Measurements from ENCODE around the gene MED13L. TPM values are rescaled to one million over a fixed set of nuclear protein-coding genes. Genes with fewer than 3 reads are reported as not detected.

Gene MED13L
- polyA plus RNA-seq, 1 of the 3 experiments (the other 2 are of a cell fraction) = 17.1 TPM

GRCh38 chr12:115944392-115944742 is 333.1 kb downstream of the MED13L start:
- no peaks in the 10 kb centered on the region for H4K20me1 ChIP-seq (ENCODE audit: insufficient read depth)
- H3K79me2 ChIP-seq (ENCODE audit: insufficient read depth) = no peaks in the 10 kb centered on the region
- WGBS (ENCODE audit: low lambda C conversion rate) = 91% methylated on average over 8 of the region's 8 CpGs
- POLR2A ChIA-PET = no interaction called here
- no peak overlapping the region for H3K9ac ChIP-seq
- H3K27ac ChIP-seq (ENCODE audit: low read depth in 2 of 2, low read length in 1 of 2) = no peak overlapping the region
- no peaks in the 10 kb centered on the region for H3K4me1 ChIP-seq (ENCODE audit: control insufficient read depth in 1 of 2, insufficient read depth in 2 of 2, low read depth in 1 of 2, low read length in 1 of 2)
- no peak for DNase-seq
- H3K4me2 ChIP-seq = no peak overlapping the region
- no peak overlapping the region for H2AFZ ChIP-seq (ENCODE audit: low read depth)
- no peaks in the 10 kb centered on the region for H3K36me3 ChIP-seq (replicated peaks in 1 of 2; ENCODE audit: control insufficient read depth in 1 of 2, insufficient read depth in 2 of 2, low read length in 1 of 2)
- TF ChIP-seq NRF1 (IDR thresholded peaks at IDR 0.05; ENCODE audit: low read depth, low read length) (no peak), FOXJ3 (CRISPR knock-in tag; IDR thresholded peaks at IDR 0.05) (no peak), RCOR1 (IDR thresholded peaks at IDR 0.05; ENCODE audit: low read length) (no peak), REST (IDR thresholded peaks at IDR 0.05; ENCODE audit: low read depth, low read length) (no peak), SMC3 (IDR thresholded peaks at IDR 0.05; ENCODE audit: low read depth, low read length) (no peak), RXRA (IDR thresholded peaks at IDR 0.05; ENCODE audit: borderline replicate concordance, low read depth) (no peak)
- TF ChIP-seq, protein P1, sequence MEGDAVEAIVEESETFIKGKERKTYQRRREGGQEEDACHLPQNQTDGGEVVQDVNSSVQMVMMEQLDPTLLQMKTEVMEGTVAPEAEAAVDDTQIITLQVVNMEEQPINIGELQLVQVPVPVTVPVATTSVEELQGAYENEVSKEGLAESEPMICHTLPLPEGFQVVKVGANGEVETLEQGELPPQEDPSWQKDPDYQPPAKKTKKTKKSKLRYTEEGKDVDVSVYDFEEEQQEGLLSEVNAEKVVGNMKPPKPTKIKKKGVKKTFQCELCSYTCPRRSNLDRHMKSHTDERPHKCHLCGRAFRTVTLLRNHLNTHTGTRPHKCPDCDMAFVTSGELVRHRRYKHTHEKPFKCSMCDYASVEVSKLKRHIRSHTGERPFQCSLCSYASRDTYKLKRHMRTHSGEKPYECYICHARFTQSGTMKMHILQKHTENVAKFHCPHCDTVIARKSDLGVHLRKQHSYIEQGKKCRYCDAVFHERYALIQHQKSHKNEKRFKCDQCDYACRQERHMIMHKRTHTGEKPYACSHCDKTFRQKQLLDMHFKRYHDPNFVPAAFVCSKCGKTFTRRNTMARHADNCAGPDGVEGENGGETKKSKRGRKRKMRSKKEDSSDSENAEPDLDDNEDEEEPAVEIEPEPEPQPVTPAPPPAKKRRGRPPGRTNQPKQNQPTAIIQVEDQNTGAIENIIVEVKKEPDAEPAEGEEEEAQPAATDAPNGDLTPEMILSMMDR (IDR thresholded peaks at IDR 0.05) = no peak
- TF ChIP-seq, protein P2, sequence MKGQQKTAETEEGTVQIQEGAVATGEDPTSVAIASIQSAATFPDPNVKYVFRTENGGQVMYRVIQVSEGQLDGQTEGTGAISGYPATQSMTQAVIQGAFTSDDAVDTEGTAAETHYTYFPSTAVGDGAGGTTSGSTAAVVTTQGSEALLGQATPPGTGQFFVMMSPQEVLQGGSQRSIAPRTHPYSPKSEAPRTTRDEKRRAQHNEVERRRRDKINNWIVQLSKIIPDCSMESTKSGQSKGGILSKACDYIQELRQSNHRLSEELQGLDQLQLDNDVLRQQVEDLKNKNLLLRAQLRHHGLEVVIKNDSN (IDR thresholded peaks at IDR 0.05; ENCODE audit: borderline replicate concordance, low read depth) = no peak
- CTCF ChIA-PET = no interaction called here
- H3K4me3 ChIP-seq (ENCODE audit: low read depth in 2 of 2, low read length in 1 of 2) = no peak overlapping the region
- H3K9me3 ChIP-seq = no peaks in the 10 kb centered on the region
- no peaks in the 10 kb centered on the region for H3K27me3 ChIP-seq (ENCODE audit: insufficient read depth)
- H3F3A ChIP-seq (replicated peaks; ENCODE audit: insufficient read depth) = no peaks in the 10 kb centered on the region
- no peaks in the 10 kb centered on the region for H3K9me2 ChIP-seq

DNA sequence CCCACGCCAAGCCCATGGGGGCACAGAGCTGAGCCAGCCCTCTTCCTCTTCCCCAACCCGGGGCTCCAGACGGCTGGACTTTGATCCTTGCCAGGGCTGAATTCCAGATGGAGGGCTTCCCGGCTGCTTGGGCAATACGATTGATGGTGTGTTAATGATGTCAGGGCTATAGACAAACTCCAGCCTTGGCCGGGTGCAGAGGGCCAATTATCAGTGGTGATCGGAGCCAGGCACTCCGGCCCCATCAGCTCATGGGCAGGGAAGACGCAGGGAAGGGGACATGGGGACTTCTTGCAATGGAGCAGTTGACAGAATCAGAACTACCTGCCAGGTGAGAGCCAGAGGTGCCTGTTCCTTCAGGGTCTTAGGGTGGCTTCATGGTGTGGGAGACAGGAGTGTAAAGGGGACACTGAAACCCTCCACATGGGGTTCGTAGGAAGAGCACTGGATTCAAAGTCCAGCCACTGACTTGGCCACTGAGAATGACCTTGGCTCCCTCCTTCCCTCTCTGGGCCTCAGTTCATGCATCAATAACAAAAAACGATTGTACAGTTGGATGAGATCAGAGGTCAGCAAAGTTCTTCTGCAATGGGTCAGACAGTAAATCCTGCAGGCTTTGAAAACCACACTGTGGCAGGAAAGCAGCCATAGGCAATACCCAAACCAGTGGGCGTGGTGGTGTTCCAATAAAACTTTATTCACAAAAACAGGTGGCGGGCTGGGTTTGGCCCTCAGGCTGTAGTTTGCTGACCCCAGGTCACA is 333.7 kb downstream of the MED13L start:
- no peaks in the 10 kb centered on the region for H3K79me2 ChIP-seq (ENCODE audit: insufficient read depth)
- CTCF ChIA-PET = no interaction called here

More for the DNA sequence above, 333.7 kb downstream of the MED13L start:
- TF ChIP-seq NFIC (IDR thresholded peaks at IDR 0.05; ENCODE audit: borderline replicate concordance) (no peak), RFX5 (IDR thresholded peaks at IDR 0.05; ENCODE audit: low read length) (no peak), YY1 (IDR thresholded peaks at IDR 0.05; ENCODE audit: low read depth) (no peak)
- no peak for DNase-seq
- 82% methylated on average over 13 of the region's 13 CpGs for WGBS (ENCODE audit: low lambda C conversion rate)
- Histone ChIP-seq H3K9me3 (0 out of 2 replicates have a peak, but pooled peaks cover 4% of the 10 kb centered on the region), H3K27me3 (ENCODE audit: insufficient read depth) (no peaks in the 10 kb centered on the region), H3K36me3 (replicated peaks in 1 of 2; ENCODE audit: control insufficient read depth in 1 of 2, insufficient read depth in 2 of 2, low read length in 1 of 2) (no peaks in the 10 kb centered on the region), H3K4me3 (ENCODE audit: low read depth in 2 of 2, low read length in 1 of 2) (no peak overlapping the region), H3K4me2 (no peak overlapping the region), H3K27ac (ENCODE audit: low read depth in 2 of 2, low read length in 1 of 2) (no peak overlapping the region), H3K4me1 (ENCODE audit: control insufficient read depth in 1 of 2, insufficient read depth in 2 of 2, low read depth in 1 of 2, low read length in 1 of 2) (no peaks in the 10 kb centered on the region), H3K9ac (no peak overlapping the region), H3F3A (replicated peaks; ENCODE audit: insufficient read depth) (no peaks in the 10 kb centered on the region), H3K9me2 (no peaks in the 10 kb centered on the region), H4K20me1 (ENCODE audit: insufficient read depth) (no peaks in the 10 kb centered on the region), H2AFZ (ENCODE audit: low read depth) (no peak overlapping the region)
- POLR2A ChIA-PET = no interaction called here

Measured in SK-N-SH (cell line).